RWPE2 (cell line): ENCODE measurements around the gene TCERG1L.

ENCODE experiments used
- ATAC-seq: fragments of 200-7000 bp; cut with Tn5 transposase; 3 replicates; pipeline ENCODE4 v1.9.1; 2021; ENCODE audit warnings: low read depth
- DNase-seq: peaks from one replicate; pipeline ENCODE4 v3.0.0-alpha.2; 2020; ENCODE audit warnings: low spot score
- H3K27ac ChIP-seq: fragments of 450-650 bp; 2 replicates; pipeline ENCODE4 v1.5.1; 2017; ENCODE audit warnings: mild to moderate bottlenecking; ENCODE audit not compliant: poor library complexity, severe bottlenecking
- H3K27me3 ChIP-seq: fragments of 250-450 bp; sonication (Bioruptor Pico); 2 replicates; pipeline ENCODE4 v1.5.1; 2021; ENCODE audit warnings: mild to moderate bottlenecking, moderate library complexity; ENCODE audit not compliant: insufficient read depth, poor library complexity, severe bottlenecking
- H3K36me3 ChIP-seq: fragments of 250-450 bp; sonication (Bioruptor Pico); 2 replicates; pipeline ENCODE4 v1.5.1; 2020; ENCODE audit warnings: low read depth, mild to moderate bottlenecking, moderate library complexity
- H3K4me1 ChIP-seq: fragments of 250-450 bp; sonication (Bioruptor Pico); 2 replicates; pipeline ENCODE4 v1.5.1; 2021; ENCODE audit warnings: mild to moderate bottlenecking, moderate library complexity; ENCODE audit not compliant: insufficient read depth, poor library complexity, severe bottlenecking
- H3K4me3 ChIP-seq: fragments of 250-450 bp; sonication (Bioruptor Pico); 2 replicates; pipeline ENCODE4 v1.5.1; 2021; ENCODE audit warnings: mild to moderate bottlenecking, moderate library complexity; ENCODE audit not compliant: severe bottlenecking
- H3K9me3 ChIP-seq: fragments of 250-450 bp; sonication (Bioruptor Pico); 2 replicates; pipeline ENCODE4 v1.5.1; 2021; ENCODE audit warnings: mild to moderate bottlenecking, moderate library complexity; ENCODE audit not compliant: severe bottlenecking
- TF ChIP-seq, protein P1 (sequence below): fragments of 450-650 bp; IDR thresholded peaks from one replicate; pipeline ENCODE4 v1.5.1; 2017; ENCODE audit warnings: mild to moderate bottlenecking, moderate library complexity; ENCODE audit not compliant: poor library complexity, severe bottlenecking

TCERG1L gene

DNA sequence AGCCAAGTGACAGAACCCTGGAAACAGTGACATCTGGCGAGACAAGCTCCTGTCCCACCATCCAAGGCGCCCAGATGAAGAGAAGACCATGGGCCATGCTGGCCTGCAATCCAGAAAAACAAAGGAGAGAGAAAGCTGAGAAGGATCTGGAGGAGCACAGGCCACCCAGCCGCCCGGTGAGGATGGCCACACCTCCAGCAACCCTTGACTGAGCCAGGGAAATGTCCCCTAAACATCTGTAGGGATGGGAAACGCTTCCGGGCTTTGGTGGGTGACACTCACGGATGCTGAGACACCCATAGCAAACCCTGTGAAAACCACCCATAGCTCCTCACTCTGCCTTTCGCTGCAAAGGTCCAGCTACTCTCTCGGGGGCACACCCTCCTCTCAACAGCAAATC is 32.0 kb downstream of the TCERG1L start:
- no peaks in the 10 kb centered on the region for H3K36me3 ChIP-seq
- TF ChIP-seq, protein P1, sequence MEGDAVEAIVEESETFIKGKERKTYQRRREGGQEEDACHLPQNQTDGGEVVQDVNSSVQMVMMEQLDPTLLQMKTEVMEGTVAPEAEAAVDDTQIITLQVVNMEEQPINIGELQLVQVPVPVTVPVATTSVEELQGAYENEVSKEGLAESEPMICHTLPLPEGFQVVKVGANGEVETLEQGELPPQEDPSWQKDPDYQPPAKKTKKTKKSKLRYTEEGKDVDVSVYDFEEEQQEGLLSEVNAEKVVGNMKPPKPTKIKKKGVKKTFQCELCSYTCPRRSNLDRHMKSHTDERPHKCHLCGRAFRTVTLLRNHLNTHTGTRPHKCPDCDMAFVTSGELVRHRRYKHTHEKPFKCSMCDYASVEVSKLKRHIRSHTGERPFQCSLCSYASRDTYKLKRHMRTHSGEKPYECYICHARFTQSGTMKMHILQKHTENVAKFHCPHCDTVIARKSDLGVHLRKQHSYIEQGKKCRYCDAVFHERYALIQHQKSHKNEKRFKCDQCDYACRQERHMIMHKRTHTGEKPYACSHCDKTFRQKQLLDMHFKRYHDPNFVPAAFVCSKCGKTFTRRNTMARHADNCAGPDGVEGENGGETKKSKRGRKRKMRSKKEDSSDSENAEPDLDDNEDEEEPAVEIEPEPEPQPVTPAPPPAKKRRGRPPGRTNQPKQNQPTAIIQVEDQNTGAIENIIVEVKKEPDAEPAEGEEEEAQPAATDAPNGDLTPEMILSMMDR, result no peak
- ATAC-seq (no peak), DNase-seq (no peak)
- no peak overlapping the region for H3K4me3 ChIP-seq
- no peak overlapping the region for H3K27ac ChIP-seq
- no peaks in the 10 kb centered on the region for H3K4me1 ChIP-seq
- no peaks in the 10 kb centered on the region for H3K27me3 ChIP-seq
- peaks cover 3% of the 10 kb centered on the region for H3K9me3 ChIP-seq

DNA sequence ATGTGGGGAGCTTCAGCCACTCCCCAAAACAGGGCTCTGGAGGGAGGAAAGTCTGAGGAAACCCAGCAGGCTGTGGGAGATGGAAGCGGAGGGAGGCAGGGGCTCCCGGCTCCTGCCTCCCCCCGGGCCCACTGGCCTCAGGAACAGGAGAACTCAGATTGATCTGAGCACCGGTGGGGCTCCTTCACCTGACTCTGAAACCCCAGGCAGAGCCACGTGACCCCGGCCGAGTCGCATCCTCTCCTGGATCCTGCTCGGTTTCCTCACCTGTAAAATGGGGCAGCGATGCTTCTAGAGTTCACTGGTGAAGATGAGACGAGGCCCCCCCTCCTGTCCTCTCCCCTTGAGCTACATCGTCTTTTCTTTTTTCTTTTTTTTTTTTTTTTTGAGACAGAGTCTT is 33.6 kb downstream of the TCERG1L start:
- no peak for DNase-seq
- TF ChIP-seq, protein P1, result no peak
- Histone ChIP-seq H3K9me3 (peaks cover 3% of the 10 kb centered on the region), H3K27ac (no peak overlapping the region), H3K27me3 (no peaks in the 10 kb centered on the region), H3K4me1 (no peaks in the 10 kb centered on the region), H3K4me3 (no peak overlapping the region), H3K36me3 (no peaks in the 10 kb centered on the region)
- no peak for ATAC-seq

DNA sequence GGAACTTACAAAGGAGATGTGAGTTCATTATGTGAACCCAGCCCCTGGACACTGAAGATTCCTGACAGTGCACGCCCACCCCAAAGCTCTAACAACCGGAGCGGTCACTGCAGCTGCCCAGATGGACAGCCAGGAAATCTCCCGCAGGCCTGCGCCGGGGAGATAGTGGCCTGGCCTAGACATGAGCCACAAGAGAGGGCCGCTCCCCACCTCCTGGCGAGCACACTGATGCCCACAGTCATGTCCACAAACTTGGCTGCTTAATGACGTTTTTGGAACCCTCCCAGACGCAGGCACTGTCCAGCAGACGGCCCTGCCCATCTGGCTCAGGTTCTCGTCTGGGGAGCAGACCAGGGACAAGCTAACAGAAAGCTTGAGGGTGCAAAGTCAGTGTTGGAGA is 34.2 kb downstream of the TCERG1L start:
- no peak overlapping the region for H3K4me3 ChIP-seq
- DNase-seq, result no peak
- no peak overlapping the region for H3K27ac ChIP-seq
- ATAC-seq, result no peak
- no peaks in the 10 kb centered on the region for H3K27me3 ChIP-seq
- H3K36me3 ChIP-seq, result no peaks in the 10 kb centered on the region
- H3K9me3 ChIP-seq, result peaks cover 3% of the 10 kb centered on the region
- no peaks in the 10 kb centered on the region for H3K4me1 ChIP-seq
- TF ChIP-seq, protein P1, result no peak

DNA sequence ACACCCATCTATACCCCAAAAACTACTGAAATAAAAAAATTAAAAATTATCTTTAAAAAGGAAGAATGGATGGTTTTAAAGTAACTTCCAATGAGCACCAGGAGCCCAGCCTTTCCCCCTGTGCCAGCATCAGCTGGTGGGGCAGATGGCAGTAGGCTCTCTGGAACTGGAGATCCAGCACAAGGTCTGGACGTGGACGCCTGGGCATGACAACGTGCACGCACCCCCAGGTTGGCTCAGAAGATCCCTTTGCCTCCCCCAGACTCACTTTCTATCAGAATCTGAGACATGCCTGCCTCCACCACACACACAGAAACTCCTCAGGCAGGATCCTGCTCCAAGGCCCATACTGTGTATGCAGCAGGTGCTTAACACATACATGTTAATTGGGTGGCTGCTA is 35.8 kb downstream of the TCERG1L start:
- ATAC-seq, result no peak
- no peak overlapping the region for H3K4me3 ChIP-seq

DNA sequence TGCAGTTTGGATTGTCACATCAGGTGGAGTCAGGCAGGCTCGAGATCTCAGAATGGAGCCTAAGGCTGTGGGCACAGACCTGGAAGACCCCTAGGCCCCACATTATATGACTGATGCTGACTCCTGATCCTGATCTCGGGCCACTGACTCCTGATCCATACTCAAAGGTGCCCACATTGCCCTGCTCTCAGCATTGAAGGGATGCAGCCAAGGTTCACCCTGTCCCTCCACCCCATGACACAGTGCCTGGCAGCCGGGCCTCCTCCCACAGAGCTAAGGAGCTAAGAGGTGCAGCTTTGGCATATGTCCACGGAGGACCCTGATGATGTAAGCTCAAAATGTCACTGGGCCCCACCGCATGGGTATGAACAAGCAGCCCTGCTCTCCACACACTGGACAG is 36.6 kb downstream of the TCERG1L start:
- H3K9me3 ChIP-seq, result peaks cover 3% of the 10 kb centered on the region
- TF ChIP-seq, protein P1, result no peak
- H3K4me3 ChIP-seq, result no peak overlapping the region
- no peak overlapping the region for H3K27ac ChIP-seq
- no peaks in the 10 kb centered on the region for H3K27me3 ChIP-seq
- ATAC-seq (no peak), DNase-seq (no peak)
- H3K4me1 ChIP-seq, result no peaks in the 10 kb centered on the region
- H3K36me3 ChIP-seq, result no peaks in the 10 kb centered on the region

More for the DNA sequence above, 35.8 kb downstream of the TCERG1L start:
- TF ChIP-seq, protein P1, result no peak
- H3K4me1 ChIP-seq, result no peaks in the 10 kb centered on the region
- peaks cover 3% of the 10 kb centered on the region for H3K9me3 ChIP-seq
- no peak for DNase-seq
- H3K36me3 ChIP-seq, result no peaks in the 10 kb centered on the region
- H3K27me3 ChIP-seq, result no peaks in the 10 kb centered on the region
- no peak overlapping the region for H3K27ac ChIP-seq
